ENCODE data around the gene F2. TPM values are rescaled to one million over a fixed set of nuclear protein-coding genes. Genes with fewer than 3 reads are reported as not detected.

The F2 gene
- total and polyA plus RNA-seq, 2 donors (not counting 1 experiment from before 2014, with no cell fraction given): not detected

DNA sequence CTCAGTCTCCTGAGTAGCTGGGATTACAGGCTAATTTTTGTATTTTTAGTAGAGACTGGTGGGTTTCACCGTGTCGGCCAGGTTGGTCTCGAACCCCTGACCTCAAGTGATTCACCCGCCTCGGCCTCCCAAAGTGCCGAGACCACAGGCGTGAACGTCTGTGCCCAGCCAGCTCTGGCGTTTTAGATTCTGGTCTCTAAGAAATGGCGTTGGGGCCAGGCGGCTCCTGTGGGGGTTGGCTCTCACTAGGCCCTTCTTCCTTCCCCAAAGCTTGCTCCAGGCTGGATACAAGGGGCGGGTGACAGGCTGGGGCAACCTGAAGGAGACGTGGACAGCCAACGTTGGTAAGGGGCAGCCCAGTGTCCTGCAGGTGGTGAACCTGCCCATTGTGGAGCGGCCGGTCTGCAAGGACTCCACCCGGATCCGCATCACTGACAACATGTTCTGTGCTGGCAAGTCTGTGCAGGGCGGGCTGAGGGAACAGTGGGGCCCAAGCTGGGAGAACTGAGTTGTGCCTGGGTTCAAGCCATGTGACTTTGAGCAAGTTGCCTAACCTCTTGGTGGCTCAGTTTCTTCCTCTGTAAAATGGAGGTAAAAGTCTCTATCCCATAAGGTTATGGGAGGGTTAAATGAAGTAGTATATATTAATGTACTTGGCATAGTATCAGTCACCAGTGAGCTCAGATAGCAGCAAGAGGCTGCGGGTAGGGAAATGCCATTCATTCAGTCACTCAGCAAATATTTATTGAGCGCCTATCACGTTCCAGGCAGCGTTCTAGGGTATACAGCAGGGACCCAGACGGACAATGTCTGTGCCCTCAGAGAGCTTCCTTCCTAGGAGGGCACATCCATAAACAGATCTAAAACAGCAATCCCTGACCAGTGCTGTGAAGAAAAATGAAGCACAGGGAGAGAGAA lies 10.4 kb downstream of the F2 start:
- no peak overlapping the region for H3K4me3 Mint-ChIP-seq
- no peak overlapping the region for H3K9ac ChIP-seq (ENCODE audit: low read length)
- TF ChIP-seq EZH2 (IDR thresholded peaks at IDR 0.05; ENCODE audit: borderline replicate concordance, insufficient read depth, low read depth, low read length, poor library complexity, severe bottlenecking): no peak
- TF ChIP-seq, protein P1, sequence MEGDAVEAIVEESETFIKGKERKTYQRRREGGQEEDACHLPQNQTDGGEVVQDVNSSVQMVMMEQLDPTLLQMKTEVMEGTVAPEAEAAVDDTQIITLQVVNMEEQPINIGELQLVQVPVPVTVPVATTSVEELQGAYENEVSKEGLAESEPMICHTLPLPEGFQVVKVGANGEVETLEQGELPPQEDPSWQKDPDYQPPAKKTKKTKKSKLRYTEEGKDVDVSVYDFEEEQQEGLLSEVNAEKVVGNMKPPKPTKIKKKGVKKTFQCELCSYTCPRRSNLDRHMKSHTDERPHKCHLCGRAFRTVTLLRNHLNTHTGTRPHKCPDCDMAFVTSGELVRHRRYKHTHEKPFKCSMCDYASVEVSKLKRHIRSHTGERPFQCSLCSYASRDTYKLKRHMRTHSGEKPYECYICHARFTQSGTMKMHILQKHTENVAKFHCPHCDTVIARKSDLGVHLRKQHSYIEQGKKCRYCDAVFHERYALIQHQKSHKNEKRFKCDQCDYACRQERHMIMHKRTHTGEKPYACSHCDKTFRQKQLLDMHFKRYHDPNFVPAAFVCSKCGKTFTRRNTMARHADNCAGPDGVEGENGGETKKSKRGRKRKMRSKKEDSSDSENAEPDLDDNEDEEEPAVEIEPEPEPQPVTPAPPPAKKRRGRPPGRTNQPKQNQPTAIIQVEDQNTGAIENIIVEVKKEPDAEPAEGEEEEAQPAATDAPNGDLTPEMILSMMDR (IDR thresholded peaks at IDR 0.05): no peak
- ATAC-seq (ENCODE audit: low read depth) (no peak), DNase-seq (no peak)
- H3K9me3 ChIP-seq (ENCODE audit: control extremely low read depth in 1 of 3, control insufficient read depth in 2 of 3, insufficient read depth in 1 of 3, low read length in 2 of 3): no peaks in the 10 kb centered on the region
- H3K27me3 ChIP-seq (replicated peaks in 1 of 4; ENCODE audit: control extremely low read depth in 1 of 4, control insufficient read depth in 3 of 4, insufficient read depth in 4 of 4, low read length in 3 of 4): no peaks in the 10 kb centered on the region
- H3K27ac Mint-ChIP-seq: no peak overlapping the region
- no peaks in the 10 kb centered on the region for H3K36me3 ChIP-seq (replicated peaks in 1 of 2; ENCODE audit: control extremely low read depth in 1 of 2, control insufficient read depth in 1 of 2, extremely low read depth in 1 of 2, insufficient read depth in 2 of 2, low read length in 1 of 2)
- ChIA-PET CTCF (no interaction called here), POLR2A (no interaction called here)
- no peaks in the 10 kb centered on the region for H3K79me2 ChIP-seq (ENCODE audit: control insufficient read depth, insufficient read depth, low read length)
- H3K4me1 ChIP-seq (ENCODE audit: control insufficient read depth in 2 of 2, insufficient read depth in 2 of 2, low read length in 2 of 2): no peaks in the 10 kb centered on the region
- no peak overlapping the region for H3K4me2 ChIP-seq (replicated peaks; ENCODE audit: low read depth, low read length, poor library complexity, severe bottlenecking)
- 93% methylated on average over 21 of the region's 24 CpGs for WGBS (ENCODE audit: insufficient coverage)
- no peak overlapping the region for H3K4me3 ChIP-seq (ENCODE audit: control extremely low read depth in 1 of 5, extremely low read depth in 1 of 5, insufficient read depth in 1 of 5, low read depth in 2 of 5, low read length in 4 of 5)
- H3K27ac ChIP-seq (ENCODE audit: low read length in 2 of 2): no peak overlapping the region
- no peaks in the 10 kb centered on the region for H3K4me1 Mint-ChIP-seq
- H2AFZ ChIP-seq (ENCODE audit: insufficient read depth, low read depth, low read length, poor library complexity, severe bottlenecking): no peak overlapping the region
- no peaks in the 10 kb centered on the region for H3K9me3 Mint-ChIP-seq (ENCODE audit: insufficient read depth)
- no peaks in the 10 kb centered on the region for H4K20me1 ChIP-seq (ENCODE audit: control insufficient read depth, insufficient read depth, low read length, poor library complexity, severe bottlenecking)
- intact Hi-C loops (cut with micrococcal nuclease): no loop called here
- no peaks in the 10 kb centered on the region for H3K27me3 Mint-ChIP-seq

DNA sequence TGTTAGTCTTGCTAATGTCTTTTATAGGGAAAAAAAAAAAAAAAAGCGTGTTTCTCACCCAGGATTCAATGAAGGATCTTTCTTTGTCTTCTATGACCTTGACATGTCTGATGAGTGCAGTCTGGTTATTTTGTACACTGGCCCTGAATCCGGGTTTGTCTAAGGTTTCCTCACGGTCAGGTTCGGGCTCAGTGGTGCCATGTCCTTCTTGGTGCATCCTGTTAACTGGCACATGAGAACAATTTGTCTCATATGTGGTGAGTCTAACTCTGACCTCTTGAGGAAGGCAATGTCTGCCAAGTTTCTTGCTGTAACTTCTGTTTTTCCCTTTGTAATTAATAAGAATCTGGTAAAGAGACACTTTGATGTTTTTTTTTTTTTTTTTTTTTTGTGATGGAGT lies 12.5 kb downstream of the F2 start:
- ATAC-seq (ENCODE audit: low read depth): no peak
- POLR2A ChIA-PET: no interaction called here
- DNase-seq: no peak
- intact Hi-C loops (cut with micrococcal nuclease): no loop called here
- no peaks in the 10 kb centered on the region for H3K27me3 ChIP-seq (replicated peaks in 1 of 4; ENCODE audit: control extremely low read depth in 1 of 4, control insufficient read depth in 3 of 4, insufficient read depth in 4 of 4, low read length in 3 of 4)
- no peak overlapping the region for H3K27ac ChIP-seq (ENCODE audit: low read length in 2 of 2)
- Mint-ChIP-seq H3K4me1 (no peaks in the 10 kb centered on the region), H3K27me3 (no peaks in the 10 kb centered on the region), H3K27ac (no peak overlapping the region), H3K9me3 (ENCODE audit: insufficient read depth) (no peaks in the 10 kb centered on the region), H3K4me3 (no peak overlapping the region)
- H2AFZ ChIP-seq (ENCODE audit: insufficient read depth, low read depth, low read length, poor library complexity, severe bottlenecking): no peak overlapping the region
- no peaks in the 10 kb centered on the region for H3K36me3 ChIP-seq (replicated peaks in 1 of 2; ENCODE audit: control extremely low read depth in 1 of 2, control insufficient read depth in 1 of 2, extremely low read depth in 1 of 2, insufficient read depth in 2 of 2, low read length in 1 of 2)
- H3K9me3 ChIP-seq (ENCODE audit: control extremely low read depth in 1 of 3, control insufficient read depth in 2 of 3, insufficient read depth in 1 of 3, low read length in 2 of 3): no peaks in the 10 kb centered on the region
- no peak overlapping the region for H3K9ac ChIP-seq (ENCODE audit: low read length)
- WGBS (ENCODE audit: insufficient coverage): 88% methylated on average over 3 of the region's 4 CpGs
- no peak overlapping the region for H3K4me2 ChIP-seq (replicated peaks; ENCODE audit: low read depth, low read length, poor library complexity, severe bottlenecking)
- CTCF ChIA-PET: no interaction called here
- no peaks in the 10 kb centered on the region for H4K20me1 ChIP-seq (ENCODE audit: control insufficient read depth, insufficient read depth, low read length, poor library complexity, severe bottlenecking)
- no peaks in the 10 kb centered on the region for H3K4me1 ChIP-seq (ENCODE audit: control insufficient read depth in 2 of 2, insufficient read depth in 2 of 2, low read length in 2 of 2)
- no peaks in the 10 kb centered on the region for H3K79me2 ChIP-seq (ENCODE audit: control insufficient read depth, insufficient read depth, low read length)
- H3K4me3 ChIP-seq (ENCODE audit: control extremely low read depth in 1 of 5, extremely low read depth in 1 of 5, insufficient read depth in 1 of 5, low read depth in 2 of 5, low read length in 4 of 5): no peak overlapping the region
- no peak for TF ChIP-seq EZH2 (IDR thresholded peaks at IDR 0.05; ENCODE audit: borderline replicate concordance, insufficient read depth, low read depth, low read length, poor library complexity, severe bottlenecking)
- TF ChIP-seq, protein P1 (IDR thresholded peaks at IDR 0.05): no peak

Measured in B cell (primary cell).